A549 treated with AZD2906 at 1 μM for 4 hours (cell line): ENCODE measurements around the gene CHL1. TPM values are rescaled to one million over a fixed set of nuclear protein-coding genes. Genes with fewer than 3 reads are reported as not detected.

Experiments used
- total RNA-seq: library from RNA; stranded (reverse); fragments of 200-300 nt; extraction: Qiagen RNA extraction; gene quantifications from 5 replicates; pipeline ENCODE4 v1.2.3, GENCODE V29; 2022

Gene CHL1
- not detected in 5 replicates for total RNA-seq

GRCh38 chr3:196311-197148 lies at the start of gene CHL1:
Gene CHL1, plus strand, starts transcription at chr3:196763. Its CDS starts 123,014 bp downstream, at chr3:319777.

